Calu3 (cell line): ENCODE results near the gene PATL2. TPM values are rescaled to one million over a fixed set of nuclear protein-coding genes. Genes with fewer than 3 reads are reported as not detected.
"Not testable (repeated sequence)": the region's sequence is repeated elsewhere in the genome, so short reads cannot be mapped to it uniquely, and the experiment has no call there.

Experiments
- Bru-seq: library from RNA; stranded (reverse); fragments of 400-500 nt; gene quantifications from one replicate; lab custom pipeline; 2021; lab: Mats Ljungman, UMichigan
- BruChase-seq, 2 experiments: library from RNA; stranded (reverse); fragments of 400-500 nt; gene quantifications; one replicate each; lab custom pipeline; 2021; lab: Mats Ljungman, UMichigan
- BruUV-seq: library from RNA; stranded (reverse); fragments of 400-500 nt; replicated peaks from 2 replicates; lab custom pipeline; 2021; lab: Mats Ljungman, UMichigan
- CTCF ChIA-PET: fragments of 300-600 bp; sonication (Branson Sonifier 250); formaldehyde crosslinking; loops from one replicate; lab custom pipeline; 2022; ENCODE audit warnings: antibody characterized with exemption; lab: Charles Lee
- DNase-seq: peaks from one replicate; pipeline ENCODE4 v3.0.0; 2022
- H3K27ac Mint-ChIP-seq: one replicate; pipeline ENCODE4 v1.8.0; 2022; ENCODE audit warnings: mixed read lengths; ENCODE audit not compliant: unreplicated experiment
- H3K27me3 Mint-ChIP-seq: one replicate; pipeline ENCODE4 v1.8.0; 2022; ENCODE audit warnings: mixed read lengths; ENCODE audit not compliant: unreplicated experiment
- H3K36me3 Mint-ChIP-seq: one replicate; pipeline ENCODE4 v1.8.0; 2022; ENCODE audit warnings: mild to moderate bottlenecking, moderate library complexity, mixed read lengths; ENCODE audit not compliant: insufficient read depth, unreplicated experiment
- H3K4me1 Mint-ChIP-seq: one replicate; pipeline ENCODE4 v1.8.0; 2022; ENCODE audit warnings: mild to moderate bottlenecking, low read depth, mixed read lengths; ENCODE audit not compliant: unreplicated experiment
- H3K4me3 Mint-ChIP-seq: one replicate; pipeline ENCODE4 v1.8.0; 2022; ENCODE audit warnings: mild to moderate bottlenecking, low read depth, moderate library complexity, mixed read lengths; ENCODE audit not compliant: unreplicated experiment
- H3K9me3 Mint-ChIP-seq: one replicate; pipeline ENCODE4 v1.8.0; 2022; ENCODE audit warnings: low read depth, mixed read lengths; ENCODE audit not compliant: unreplicated experiment
- intact Hi-C: fragments of 100-400 bp; cut with micrococcal nuclease; formaldehyde crosslinking; loops from one replicate; pipeline ENCODE4 v1.10.0; 2022; ENCODE audit not compliant: unreplicated experiment
- long read RNA-seq: library from polyadenylated mRNA; stranded (forward); transcript quantifications from one replicate; pipeline ENCODE4 v2.0.0, GENCODE V29; 2022
- total RNA-seq: library from RNA; stranded (reverse); gene quantifications from 2 replicates; pipeline ENCODE4 v1.2.3, GENCODE V29; 2022
- TF ChIP-seq, protein P1 (sequence below): fragments of 200-600 bp; IDR thresholded peaks from one replicate; pipeline ENCODE4 v1.8.0; 2022; ENCODE audit warnings: antibody characterized with exemption; ENCODE audit not compliant: unreplicated experiment

PATL2 gene
- total RNA-seq (1.7 and 3.8 TPM in 2 replicates), Bru-seq, nascent RNA (percentile 40 among the genes with signal in this experiment), BruChase-seq, experiment 1, labeled RNA remaining after a 6-hour chase (percentile 46 among the genes with signal in this experiment), BruChase-seq, experiment 2, labeled RNA remaining after a 2-hour chase (percentile 46 among the genes with signal in this experiment)
- long read RNA-seq, partial matches to known transcripts = 0 of 2 reads
- long read RNA-seq, other reads (novel, unspliced or antisense) = 1 of 2 reads

DNA sequence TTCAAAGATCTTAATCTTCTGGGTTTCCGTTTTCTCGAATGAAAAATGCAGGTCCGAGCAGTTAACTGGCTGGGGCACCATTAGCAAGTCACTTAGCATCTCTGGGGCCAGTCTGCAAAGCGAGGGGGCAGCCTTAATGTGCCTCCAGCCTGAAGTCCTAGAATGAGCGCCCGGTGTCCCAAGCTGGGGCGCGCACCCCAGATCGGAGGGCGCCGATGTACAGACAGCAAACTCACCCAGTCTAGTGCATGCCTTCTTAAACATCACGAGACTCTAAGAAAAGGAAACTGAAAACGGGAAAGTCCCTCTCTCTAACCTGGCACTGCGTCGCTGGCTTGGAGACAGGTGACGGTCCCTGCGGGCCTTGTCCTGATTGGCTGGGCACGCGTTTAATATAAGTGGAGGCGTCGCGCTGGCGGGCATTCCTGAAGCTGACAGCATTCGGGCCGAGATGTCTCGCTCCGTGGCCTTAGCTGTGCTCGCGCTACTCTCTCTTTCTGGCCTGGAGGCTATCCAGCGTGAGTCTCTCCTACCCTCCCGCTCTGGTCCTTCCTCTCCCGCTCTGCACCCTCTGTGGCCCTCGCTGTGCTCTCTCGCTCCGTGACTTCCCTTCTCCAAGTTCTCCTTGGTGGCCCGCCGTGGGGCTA is at the start of gene PATL2, which contains the start of gene B2M:
TSS of gene PATL2 (minus strand) at position 228 of the 647 bp plus-strand sequence. CDS start 34,833 bp downstream, outside the sequence.
TSS of gene B2M (plus strand) at position 422 of the 647 bp plus-strand sequence. CDS start at position 452, 30 bp downstream.
- CTCF ChIA-PET = interaction anchor here (1.0 to 3.2 kb wide), 3 partner anchors 18 to 48 kb away, joined by 3 to 24 read pairs (median 4); partner anchors contain the start of gene SPG11
- Mint-ChIP-seq H3K27ac (peak within 1 kb of the TSS; percentile 93), H3K4me1 (no peaks in the 10 kb centered on the region), H3K9me3 (no peaks in the 10 kb centered on the region), H3K27me3 (no peaks in the 10 kb centered on the region), H3K36me3 (peaks cover 45% of the 10 kb centered on the region), H3K4me3 (peak within 1 kb of the TSS; percentile 97)
- peak; percentile 87 for DNase-seq
- intact Hi-C loops = no loop called here
- TF ChIP-seq, protein P1, sequence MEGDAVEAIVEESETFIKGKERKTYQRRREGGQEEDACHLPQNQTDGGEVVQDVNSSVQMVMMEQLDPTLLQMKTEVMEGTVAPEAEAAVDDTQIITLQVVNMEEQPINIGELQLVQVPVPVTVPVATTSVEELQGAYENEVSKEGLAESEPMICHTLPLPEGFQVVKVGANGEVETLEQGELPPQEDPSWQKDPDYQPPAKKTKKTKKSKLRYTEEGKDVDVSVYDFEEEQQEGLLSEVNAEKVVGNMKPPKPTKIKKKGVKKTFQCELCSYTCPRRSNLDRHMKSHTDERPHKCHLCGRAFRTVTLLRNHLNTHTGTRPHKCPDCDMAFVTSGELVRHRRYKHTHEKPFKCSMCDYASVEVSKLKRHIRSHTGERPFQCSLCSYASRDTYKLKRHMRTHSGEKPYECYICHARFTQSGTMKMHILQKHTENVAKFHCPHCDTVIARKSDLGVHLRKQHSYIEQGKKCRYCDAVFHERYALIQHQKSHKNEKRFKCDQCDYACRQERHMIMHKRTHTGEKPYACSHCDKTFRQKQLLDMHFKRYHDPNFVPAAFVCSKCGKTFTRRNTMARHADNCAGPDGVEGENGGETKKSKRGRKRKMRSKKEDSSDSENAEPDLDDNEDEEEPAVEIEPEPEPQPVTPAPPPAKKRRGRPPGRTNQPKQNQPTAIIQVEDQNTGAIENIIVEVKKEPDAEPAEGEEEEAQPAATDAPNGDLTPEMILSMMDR = no peak
- BruUV-seq = no TSS peak

DNA sequence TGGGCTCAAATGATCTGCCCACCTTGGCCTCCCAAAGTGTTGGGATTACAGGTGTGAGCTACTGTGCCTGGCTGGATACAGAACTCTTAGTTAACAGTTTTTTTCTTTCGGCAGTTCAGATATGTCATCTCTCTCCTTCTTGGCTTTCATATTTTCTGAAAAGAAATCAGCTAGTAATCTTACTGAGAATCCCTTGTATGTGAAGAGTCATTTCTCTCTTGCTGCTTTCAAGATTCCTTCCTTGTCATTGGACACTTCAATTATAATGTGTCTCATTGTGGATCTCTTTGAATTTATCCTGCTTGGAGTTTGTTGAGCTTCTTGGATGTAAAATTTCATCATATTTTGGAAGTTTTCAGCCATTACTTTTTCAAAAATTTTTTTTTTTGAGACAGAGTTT is 42.2 kb upstream of the PATL2 start:
- intact Hi-C loops = no loop called here
- TF ChIP-seq, protein P1 = no peak
- no TSS peak for BruUV-seq
- CTCF ChIA-PET = no interaction called here
- DNase-seq = no peak
- Mint-ChIP-seq H3K27ac (no peak overlapping the region), H3K36me3 (no peaks in the 10 kb centered on the region), H3K9me3 (no peaks in the 10 kb centered on the region), H3K4me1 (no peaks in the 10 kb centered on the region), H3K4me3 (no peak overlapping the region), H3K27me3 (peaks cover 42% of the 10 kb centered on the region)

DNA sequence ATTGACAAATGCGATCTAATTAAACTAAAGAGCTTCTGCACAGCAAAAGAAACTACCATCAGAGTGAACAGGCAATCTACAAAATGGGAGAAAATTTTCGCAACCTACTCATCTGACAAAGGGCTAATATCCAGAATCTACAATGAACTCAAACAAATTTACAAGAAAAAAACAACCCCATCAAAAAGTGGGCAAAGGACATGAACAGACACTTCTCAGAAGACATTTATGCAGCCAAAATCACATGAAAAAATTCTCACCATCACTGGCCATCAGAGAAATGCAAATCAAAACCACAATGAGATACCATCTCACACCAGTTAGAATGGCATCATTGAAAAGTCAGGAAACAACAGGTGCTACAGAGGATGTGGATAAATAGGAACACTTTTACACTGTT is 32.3 kb upstream of the PATL2 start:
- H3K4me3 Mint-ChIP-seq, intact Hi-C loops, CTCF ChIA-PET, H3K27ac Mint-ChIP-seq, BruUV-seq, DNase-seq, H3K36me3 Mint-ChIP-seq, H3K27me3 Mint-ChIP-seq, H3K9me3 Mint-ChIP-seq, H3K4me1 Mint-ChIP-seq: not testable (repeated sequence)

DNA sequence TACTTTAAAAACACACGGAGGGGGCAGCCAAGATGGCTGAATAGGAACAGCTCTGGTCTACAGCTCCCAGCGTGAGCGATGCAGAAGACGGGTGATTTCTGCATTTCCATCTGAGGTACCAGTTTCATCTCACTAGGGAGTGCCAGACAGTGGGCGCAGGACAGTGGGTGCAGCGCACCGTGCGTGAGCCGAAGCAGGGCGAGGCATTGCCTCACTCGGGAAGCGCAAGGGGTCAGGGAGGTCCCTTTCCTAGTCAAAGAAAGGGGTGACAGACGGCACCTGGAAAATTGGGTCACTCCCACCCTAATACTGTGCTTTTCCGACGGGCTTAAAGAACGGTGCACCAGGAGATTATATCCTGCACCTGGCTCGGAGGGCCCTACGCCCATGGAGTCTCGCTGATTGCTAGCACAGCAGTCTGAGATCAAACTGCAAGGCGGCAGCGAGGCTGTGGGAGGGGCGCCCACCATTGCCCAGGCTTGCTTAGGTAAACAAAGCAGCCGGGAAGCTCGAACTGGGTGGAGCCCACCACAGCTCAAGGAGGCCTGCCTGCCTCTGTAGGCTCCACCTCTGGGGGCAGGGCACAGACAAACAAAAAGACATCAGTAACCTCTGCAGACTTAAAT is 28.2 kb upstream of the PATL2 start:
- H3K36me3 Mint-ChIP-seq, DNase-seq: not testable (repeated sequence)
- CTCF ChIA-PET = interaction anchor here (1.3 kb wide), 1 partner anchor 26 kb away, joined by 4 read pairs; no protein-coding TSS in a partner anchor

DNA sequence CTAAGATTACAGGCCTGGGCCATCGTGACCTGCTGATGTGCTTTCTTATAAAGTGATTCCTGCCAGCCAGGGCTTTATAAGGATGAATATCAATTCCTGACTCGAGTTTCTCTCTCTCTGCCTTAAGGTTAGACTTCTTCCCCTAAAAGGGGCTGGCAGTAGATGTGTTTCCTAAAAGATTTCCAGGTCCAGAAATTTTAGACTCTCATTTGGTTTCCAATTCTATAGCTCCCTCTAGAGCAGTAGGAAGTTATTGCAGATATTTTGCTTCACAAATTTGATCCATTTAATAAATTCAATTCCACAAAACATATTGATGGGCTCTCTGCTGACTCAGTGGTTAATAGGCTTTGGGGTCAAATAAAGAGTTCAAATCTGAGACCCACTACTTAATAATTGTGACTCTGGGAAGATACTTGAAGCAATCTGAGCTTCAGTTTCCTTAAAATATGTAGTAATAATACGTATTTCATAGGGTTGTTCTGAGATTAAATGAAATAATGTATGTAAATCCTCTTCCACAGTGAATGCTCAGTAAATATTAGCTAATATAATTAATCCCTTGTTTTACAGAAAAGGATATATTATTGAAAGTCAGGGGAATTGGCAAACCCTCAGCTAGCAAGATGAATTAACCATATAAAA is 27.3 kb upstream of the PATL2 start:
- Mint-ChIP-seq H3K4me3 (no peak overlapping the region), H3K27ac (no peak overlapping the region), H3K36me3 (no peaks in the 10 kb centered on the region), H3K4me1 (no peaks in the 10 kb centered on the region), H3K27me3 (no peaks in the 10 kb centered on the region), H3K9me3 (no peaks in the 10 kb centered on the region)
- no TSS peak for BruUV-seq
- CTCF ChIA-PET = interaction anchor here (0.5 to 2.2 kb wide), 9 partner anchors 8 to 159 kb away, joined by 3 to 13 read pairs (median 4); partner anchors contain the start of gene SPG11
- intact Hi-C loops = loop anchor here (2.0 kb wide), 2 partner anchors 76 to 154 kb away; partner anchors contain the start of gene SPG11
- DNase-seq = no peak
- TF ChIP-seq, protein P1 = no peak

More for the DNA sequence above, 28.2 kb upstream of the PATL2 start:
- H3K4me3 Mint-ChIP-seq, H3K27ac Mint-ChIP-seq, BruUV-seq, H3K27me3 Mint-ChIP-seq, H3K4me1 Mint-ChIP-seq, H3K9me3 Mint-ChIP-seq: not testable (repeated sequence)
- intact Hi-C loops = loop anchor here (2.0 kb wide), 2 partner anchors 77 to 155 kb away; partner anchors contain the start of gene SPG11
